ENCODE results near the gene SLC39A8.

Gene SLC39A8

GRCh38 chr4:102256321-102256720 is 89.0 kb downstream of the SLC39A8 start:
- ChIA-PET CTCF (no interaction called here), POLR2A (no interaction called here)
- Histone ChIP-seq H3K27ac (ENCODE audit: extremely low read depth, low read depth, low read length) (no peak overlapping the region), H3K4me1 (ENCODE audit: control insufficient read depth, insufficient read depth, low read length) (peaks cover 2% of the 10 kb centered on the region; the same call in 1 of the 2 replicates), H3K9me3 (ENCODE audit: control insufficient read depth, insufficient read depth, low read depth, low read length) (no peaks in the 10 kb centered on the region), H3K36me3 (ENCODE audit: control insufficient read depth in 2 of 2, insufficient read depth in 1 of 2, low read length in 2 of 2) (no peaks in the 10 kb centered on the region), H3K4me3 (ENCODE audit: low read depth, low read length) (no peak overlapping the region)
- TF ChIP-seq ZNF501 (tag by site-specific recombination; IDR thresholded peaks at IDR 0.05) (no peak), ZNF544 (tag by site-specific recombination; IDR thresholded peaks at IDR 0.05) (no peak), ZNF184 (tag by site-specific recombination; IDR thresholded peaks at IDR 0.05) (no peak), ZBTB17 (tag by site-specific recombination; IDR thresholded peaks at IDR 0.05) (no peak), ZNF157 (tag by site-specific recombination; IDR thresholded peaks at IDR 0.05) (no peak), ZNF18 (tag by site-specific recombination; IDR thresholded peaks at IDR 0.05) (no peak), KLF1 (tag by site-specific recombination; IDR thresholded peaks at IDR 0.05) (no peak), ZNF239 (tag by site-specific recombination; IDR thresholded peaks at IDR 0.05) (no peak), ZNF221 (tag by site-specific recombination; IDR thresholded peaks at IDR 0.05; ENCODE audit: borderline replicate concordance) (no peak), ZNF202 (tag by site-specific recombination; IDR thresholded peaks at IDR 0.05; ENCODE audit: borderline replicate concordance) (no peak), ZBTB26 (tag by site-specific recombination; optimal IDR thresholded peaks at IDR 0.05) (no peak), HOXD13 (CRISPR knock-in tag; IDR thresholded peaks at IDR 0.05; ENCODE audit: borderline replicate concordance) (no peak), EGR2 (tag by site-specific recombination; IDR thresholded peaks at IDR 0.05; ENCODE audit: low read depth) (no peak), GLI2 (tag by site-specific recombination; IDR thresholded peaks at IDR 0.05; ENCODE audit: borderline replicate concordance, low read depth) (no peak)

- Histone ChIP-seq H3K27ac (ENCODE audit: extremely low read depth, low read depth, low read length) (no peak overlapping the region), H3K36me3 (ENCODE audit: control insufficient read depth in 2 of 2, insufficient read depth in 1 of 2, low read length in 2 of 2) (no peaks in the 10 kb centered on the region), H3K9me3 (ENCODE audit: control insufficient read depth, insufficient read depth, low read depth, low read length) (no peaks in the 10 kb centered on the region), H3K4me3 (ENCODE audit: low read depth, low read length) (no peak overlapping the region), H3K4me1 (ENCODE audit: control insufficient read depth, insufficient read depth, low read length) (peaks cover 2% of the 10 kb centered on the region; the same call in 1 of the 2 replicates)
- TF ChIP-seq ZFP37 (tag by site-specific recombination; IDR thresholded peaks at IDR 0.05), result no peak
- no peak for TF ChIP-seq ZNF324 (tag by site-specific recombination; IDR thresholded peaks at IDR 0.05)
- TF ChIP-seq ZSCAN4 (tag by site-specific recombination; IDR thresholded peaks at IDR 0.05), result no peak
- no peak for TF ChIP-seq ZNF626 (tag by site-specific recombination; IDR thresholded peaks at IDR 0.05)
- TF ChIP-seq ZNF555 (tag by site-specific recombination; conservative IDR thresholded peaks at IDR 0.05), result no peak
- TF ChIP-seq ZNF155 (tag by site-specific recombination; IDR thresholded peaks at IDR 0.05), result no peak
- TF ChIP-seq ZNF521 (tag by site-specific recombination; IDR thresholded peaks at IDR 0.05), result no peak
- no peak for TF ChIP-seq ZNF214 (tag by site-specific recombination; IDR thresholded peaks at IDR 0.05; ENCODE audit: borderline replicate concordance)
- TF ChIP-seq HOXD13 (CRISPR knock-in tag; IDR thresholded peaks at IDR 0.05; ENCODE audit: borderline replicate concordance), result no peak
- TF ChIP-seq ZNF248 (tag by site-specific recombination; IDR thresholded peaks at IDR 0.05), result no peak
- no peak for TF ChIP-seq PATZ1 (tag by site-specific recombination; IDR thresholded peaks at IDR 0.05)
- no peak for TF ChIP-seq ZNF596 (tag by site-specific recombination; IDR thresholded peaks at IDR 0.05)
- TF ChIP-seq AEBP2 (tag by site-specific recombination; IDR thresholded peaks at IDR 0.05; ENCODE audit: borderline replicate concordance), result no peak
- ChIA-PET CTCF (interaction anchor here (0.8 kb wide), 1 partner anchor 11 kb away, joined by 3 read pairs; no protein-coding TSS in a partner anchor), POLR2A (no interaction called here)
Observed at GRCh38 chr4:102253860-102254259, 91.4 kb downstream of the SLC39A8 start.
